Central memory CD8-positive, alpha-beta T cell (primary cell): ENCODE measurements around the gene SOX4.

Source experiments
- ATAC-seq: fragments of 150-1000 bp; cut with Tn5 transposase; replicated peaks from 2 replicates; pipeline ENCODE4 v1.10.0; 2022; ENCODE audit warnings: mild to moderate bottlenecking, moderate FRiP score, moderate number of reproducible peaks; ENCODE audit not compliant: poor library complexity, severe bottlenecking; ENCODE audit errors: extremely low read depth
- DNase-seq, 2 donors: peaks; one replicate each; pipeline ENCODE4 v3.0.0; 2021; ENCODE audit warnings: low spot score in 2 of 2
- H3K27ac Mint-ChIP-seq: one replicate; pipeline ENCODE4 v1.8.0; 2022; ENCODE audit warnings: low read depth, mild to moderate bottlenecking, moderate library complexity, mixed read lengths
- H3K27me3 Mint-ChIP-seq: one replicate; pipeline ENCODE4 v1.8.0; 2022; ENCODE audit warnings: mixed read lengths
- H3K36me3 Mint-ChIP-seq: one replicate; pipeline ENCODE4 v1.8.0; 2022; ENCODE audit warnings: mild to moderate bottlenecking, moderate library complexity, mixed read lengths; ENCODE audit not compliant: insufficient read depth
- H3K4me1 Mint-ChIP-seq: one replicate; pipeline ENCODE4 v1.8.0; 2022; ENCODE audit warnings: mixed read lengths
- H3K4me3 Mint-ChIP-seq: one replicate; pipeline ENCODE4 v1.8.0; 2022; ENCODE audit warnings: mild to moderate bottlenecking, moderate library complexity, mixed read lengths
- H3K9me3 Mint-ChIP-seq: one replicate; pipeline ENCODE4 v1.8.0; 2022; ENCODE audit warnings: mixed read lengths

Gene SOX4

DNA sequence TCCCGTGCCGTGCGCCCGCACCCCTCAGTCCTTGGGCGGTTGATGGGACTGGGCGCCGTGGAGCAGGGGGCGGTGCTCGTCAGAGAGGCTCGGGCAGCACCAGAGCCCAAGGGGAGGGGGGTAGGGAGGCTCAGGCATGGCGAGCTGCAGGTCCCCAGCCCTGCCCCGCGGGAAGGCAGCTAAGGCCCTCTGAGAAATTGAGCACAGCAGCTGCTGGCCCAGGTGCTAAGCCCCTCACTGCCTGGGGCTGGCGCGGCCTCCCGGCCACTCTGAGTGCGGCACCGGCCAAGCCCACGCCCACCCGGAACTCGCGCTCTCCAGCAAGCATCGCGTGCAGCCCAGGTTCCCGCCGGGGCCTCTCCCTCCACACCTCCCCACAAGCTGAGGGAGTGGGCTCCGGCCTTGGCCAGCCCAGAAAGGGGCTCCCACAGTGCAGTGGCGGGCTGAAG, 16.4 kb downstream of the SOX4 start:
- no peak for DNase-seq
- Mint-ChIP-seq H3K27me3 (peaks cover 33% of the 10 kb centered on the region), H3K9me3 (no peaks in the 10 kb centered on the region), H3K4me3 (no peak overlapping the region), H3K27ac (no peak overlapping the region), H3K36me3 (no peaks in the 10 kb centered on the region), H3K4me1 (no peaks in the 10 kb centered on the region)
- ATAC-seq = no peak

DNA sequence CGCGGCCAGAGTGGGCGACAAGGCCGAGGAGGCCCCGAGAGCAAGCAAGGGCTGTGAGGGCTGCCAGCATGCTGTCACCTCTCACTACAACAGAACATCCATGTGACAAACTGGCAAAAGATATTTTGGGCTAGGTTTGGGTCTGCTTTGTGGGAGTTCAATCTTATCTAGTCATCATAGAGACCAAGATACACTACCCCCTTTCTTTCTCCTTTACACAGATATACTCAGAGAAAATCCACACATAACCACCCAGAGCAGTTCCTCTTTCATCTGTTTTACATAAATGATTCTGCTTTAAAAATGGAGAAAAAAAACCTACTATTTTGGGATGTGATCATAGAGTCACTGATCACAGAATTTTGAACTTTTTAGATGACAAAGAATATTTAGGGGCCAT, 16.8 kb downstream of the SOX4 start:
- Mint-ChIP-seq H3K4me1 (no peaks in the 10 kb centered on the region), H3K27me3 (peaks cover 33% of the 10 kb centered on the region), H3K9me3 (no peaks in the 10 kb centered on the region), H3K4me3 (no peak overlapping the region), H3K27ac (no peak overlapping the region), H3K36me3 (no peaks in the 10 kb centered on the region)
- no peak for ATAC-seq
- DNase-seq = no peak

DNA sequence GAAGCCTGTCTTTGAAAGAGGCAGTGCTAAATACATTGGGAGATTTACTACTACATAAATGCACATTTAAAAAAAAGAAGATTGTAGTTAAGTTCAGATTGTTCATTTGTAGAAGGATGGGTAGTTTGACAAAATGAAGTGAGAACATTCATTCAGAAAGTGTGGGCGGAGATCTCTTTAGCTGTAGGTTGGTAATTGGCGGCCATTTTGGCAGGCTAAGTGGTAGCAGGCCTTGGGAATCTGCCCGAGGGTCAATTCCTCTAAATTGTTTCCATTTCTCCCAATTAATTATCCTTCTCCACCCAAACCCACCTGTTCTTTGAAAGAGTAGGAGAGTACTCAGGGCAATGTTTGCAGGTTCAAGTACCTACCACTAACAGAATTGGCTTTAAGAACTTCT, 17.9 kb downstream of the SOX4 start:
- peaks cover 32% of the 10 kb centered on the region for H3K27me3 Mint-ChIP-seq
- H3K4me3 Mint-ChIP-seq = no peak overlapping the region
- ATAC-seq = no peak
- H3K4me1 Mint-ChIP-seq = no peaks in the 10 kb centered on the region
- no peaks in the 10 kb centered on the region for H3K9me3 Mint-ChIP-seq
- H3K36me3 Mint-ChIP-seq = no peaks in the 10 kb centered on the region
- DNase-seq = no peak
- H3K27ac Mint-ChIP-seq = no peak overlapping the region

GRCh38 chr6:21612067-21612745, 18.7 kb downstream of the SOX4 start:
- DNase-seq (no peak), ATAC-seq (no peak)
- no peak overlapping the region for H3K4me3 Mint-ChIP-seq
- H3K9me3 Mint-ChIP-seq = no peaks in the 10 kb centered on the region
- H3K27ac Mint-ChIP-seq = no peak overlapping the region
- H3K36me3 Mint-ChIP-seq = no peaks in the 10 kb centered on the region
- peaks cover 27% of the 10 kb centered on the region for H3K27me3 Mint-ChIP-seq
- H3K4me1 Mint-ChIP-seq = no peaks in the 10 kb centered on the region

GRCh38 chr6:21613809-21614208, 20.3 kb downstream of the SOX4 start:
- no peak for ATAC-seq
- Mint-ChIP-seq H3K4me3 (no peak overlapping the region), H3K27me3 (peaks cover 32% of the 10 kb centered on the region)

GRCh38 chr6:21614226-21614625, 20.7 kb downstream of the SOX4 start:
- ATAC-seq = no peak
- Mint-ChIP-seq H3K4me3 (no peak overlapping the region), H3K27ac (no peak overlapping the region), H3K27me3 (peaks cover 36% of the 10 kb centered on the region), H3K4me1 (no peaks in the 10 kb centered on the region), H3K9me3 (no peaks in the 10 kb centered on the region), H3K36me3 (no peaks in the 10 kb centered on the region)
- no peak for DNase-seq

More at GRCh38 chr6:21613809-21614208, 20.3 kb downstream of the SOX4 start:
- DNase-seq = no peak
- Mint-ChIP-seq H3K4me1 (no peaks in the 10 kb centered on the region), H3K36me3 (no peaks in the 10 kb centered on the region), H3K27ac (no peak overlapping the region), H3K9me3 (no peaks in the 10 kb centered on the region)

DNA sequence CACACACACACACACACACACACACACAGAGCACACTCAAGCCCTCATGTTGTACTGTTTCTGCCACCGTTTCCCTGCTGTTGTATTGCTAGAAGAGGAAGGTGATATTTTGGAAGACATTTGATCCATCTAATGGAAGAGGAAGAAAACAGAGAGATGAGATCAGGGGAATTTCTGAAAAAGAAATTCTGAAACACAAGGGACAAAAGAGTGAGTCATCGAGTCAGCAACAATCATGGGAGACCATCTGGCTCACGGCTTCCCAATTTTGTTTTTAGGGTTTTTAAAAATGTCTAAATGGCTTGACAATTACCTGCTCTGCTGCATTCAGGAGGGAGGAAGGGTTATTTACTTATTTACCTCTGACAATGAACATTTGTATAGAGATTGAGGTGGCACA, 22.0 kb downstream of the SOX4 start:
- Mint-ChIP-seq H3K4me1 (no peaks in the 10 kb centered on the region), H3K9me3 (no peaks in the 10 kb centered on the region), H3K4me3 (no peak overlapping the region), H3K27me3 (peaks cover 38% of the 10 kb centered on the region), H3K27ac (no peak overlapping the region), H3K36me3 (no peaks in the 10 kb centered on the region)
- DNase-seq (no peak), ATAC-seq (no peak)

GRCh38 chr6:21616005-21616404, 22.5 kb downstream of the SOX4 start:
- Mint-ChIP-seq H3K9me3 (no peaks in the 10 kb centered on the region), H3K4me1 (no peaks in the 10 kb centered on the region), H3K4me3 (no peak overlapping the region), H3K36me3 (no peaks in the 10 kb centered on the region), H3K27me3 (peaks cover 38% of the 10 kb centered on the region), H3K27ac (no peak overlapping the region)
- no peak for ATAC-seq
- DNase-seq = no peak

DNA sequence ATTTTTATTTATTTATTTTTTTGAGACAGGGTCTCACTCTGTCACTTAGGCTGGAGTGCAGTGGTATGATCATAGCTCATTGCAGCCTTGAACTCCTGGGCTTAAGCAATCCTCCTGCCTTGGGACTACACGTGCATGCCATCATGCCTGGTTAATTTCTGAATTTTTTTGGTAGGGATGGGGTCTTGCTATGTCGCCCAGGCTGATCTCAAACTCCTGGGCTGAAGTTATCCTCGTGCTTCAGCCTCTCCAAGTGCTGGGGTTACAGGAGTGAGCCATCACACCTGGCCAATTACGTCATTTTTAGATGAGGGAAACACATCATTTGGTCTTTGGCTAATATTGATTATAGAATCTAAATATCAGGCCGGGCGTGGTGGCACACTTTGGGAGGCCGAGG, 32.1 kb downstream of the SOX4 start:
- no peaks in the 10 kb centered on the region for H3K4me1 Mint-ChIP-seq
- no peaks in the 10 kb centered on the region for H3K9me3 Mint-ChIP-seq
- H3K4me3 Mint-ChIP-seq = no peak overlapping the region
- no peak for DNase-seq
- H3K27me3 Mint-ChIP-seq = peaks cover 9% of the 10 kb centered on the region
- no peak for ATAC-seq
- H3K27ac Mint-ChIP-seq = no peak overlapping the region
- no peaks in the 10 kb centered on the region for H3K36me3 Mint-ChIP-seq

DNA sequence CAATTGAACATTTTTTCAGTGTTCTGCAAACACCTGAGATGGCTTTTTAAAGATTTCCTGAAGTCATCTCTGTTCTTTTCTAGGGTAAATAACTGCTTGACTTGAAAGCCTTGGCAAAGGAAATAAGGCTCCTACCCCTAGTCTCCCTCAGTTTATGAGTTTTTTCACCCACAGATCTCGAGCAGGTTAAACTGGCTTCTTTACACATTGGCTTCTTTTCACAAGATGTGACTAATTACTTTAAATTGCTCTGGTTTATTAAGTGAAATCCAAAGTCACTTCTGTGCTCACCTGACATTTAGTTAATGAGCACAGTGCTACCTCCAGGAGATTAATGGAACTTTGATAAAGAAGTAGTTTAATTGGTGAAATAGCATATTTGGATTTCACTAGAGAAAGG, 33.2 kb downstream of the SOX4 start:
- DNase-seq (no peak), ATAC-seq (no peak)
- Mint-ChIP-seq H3K27ac (no peak overlapping the region), H3K4me3 (no peak overlapping the region), H3K36me3 (no peaks in the 10 kb centered on the region), H3K4me1 (no peaks in the 10 kb centered on the region), H3K9me3 (no peaks in the 10 kb centered on the region), H3K27me3 (peaks cover 9% of the 10 kb centered on the region)

- H3K4me1 Mint-ChIP-seq = no peaks in the 10 kb centered on the region
- ATAC-seq = no peak
- no peak overlapping the region for H3K27ac Mint-ChIP-seq
- H3K9me3 Mint-ChIP-seq = no peaks in the 10 kb centered on the region
- no peak overlapping the region for H3K4me3 Mint-ChIP-seq
- peaks cover 9% of the 10 kb centered on the region for H3K27me3 Mint-ChIP-seq
- DNase-seq = no peak
- H3K36me3 Mint-ChIP-seq = no peaks in the 10 kb centered on the region
These were observed 34.6 kb downstream of the SOX4 start for GRCh38 chr6:21628160-21628559.

- Mint-ChIP-seq H3K27ac (no peak overlapping the region), H3K27me3 (peaks cover 9% of the 10 kb centered on the region), H3K4me3 (no peak overlapping the region), H3K9me3 (no peaks in the 10 kb centered on the region), H3K36me3 (no peaks in the 10 kb centered on the region), H3K4me1 (no peaks in the 10 kb centered on the region)
- ATAC-seq (no peak), DNase-seq (no peak)
These were observed 40.1 kb downstream of the SOX4 start for GRCh38 chr6:21633511-21634109.

- ATAC-seq (no peak), DNase-seq (no peak)
- Mint-ChIP-seq H3K9me3 (no peaks in the 10 kb centered on the region), H3K27me3 (peaks cover 3% of the 10 kb centered on the region), H3K4me3 (no peak overlapping the region), H3K4me1 (no peaks in the 10 kb centered on the region), H3K27ac (no peak overlapping the region), H3K36me3 (no peaks in the 10 kb centered on the region)
These were observed 41.0 kb downstream of the SOX4 start for GRCh38 chr6:21634582-21634981.
